ENCODE data around the gene SHISA2.

Gene SHISA2

GRCh38 chr13:26017196-26017921 lies 34.5 kb downstream of the SHISA2 start:
- DNase-seq, result no peak

- no peak for DNase-seq
Measured at GRCh38 chr13:26016189-26016588, 35.6 kb downstream of the SHISA2 start.

GRCh38 chr13:26015271-26016125 lies 36.3 kb downstream of the SHISA2 start:
- DNase-seq, result no peak

- no peak for DNase-seq
Measured at GRCh38 chr13:26012995-26013394, 38.8 kb downstream of the SHISA2 start.

GRCh38 chr13:26011996-26012821 lies 39.6 kb downstream of the SHISA2 start:
- DNase-seq, result no peak

- no peak for DNase-seq
Measured at GRCh38 chr13:26011208-26011573, 40.6 kb downstream of the SHISA2 start.

GRCh38 chr13:26010487-26011207 lies 41.2 kb downstream of the SHISA2 start:
- DNase-seq, result no peak

- no peak for DNase-seq
Measured at GRCh38 chr13:26007261-26008125, 44.3 kb downstream of the SHISA2 start.

All from NCI-H1105 treated with DMSO at 0.1 percent for 48 hours (cell line).